HEK293 (cell line): ENCODE data around the gene IL15RA.

Experiments used
- ATF2 ChIP-seq: fragments of 450-650 bp; formaldehyde crosslinking; IDR thresholded peaks from 2 replicates; pipeline ENCODE4 v1.5.1; 2016; ENCODE audit warnings: missing biosample characterization, missing genetic modification characterization, low read depth
- CTCF ChIP-seq: fragments of 450-650 bp; formaldehyde crosslinking; IDR thresholded peaks from 2 replicates; pipeline ENCODE4 v1.5.1; 2016; ENCODE audit warnings: missing biosample characterization, missing genetic modification characterization
- PRDM10 ChIP-seq: fragments of 450-650 bp; formaldehyde crosslinking; IDR thresholded peaks from 2 replicates; pipeline ENCODE4 v1.5.1; 2016; ENCODE audit warnings: missing biosample characterization, missing genetic modification characterization
- PRDM2 ChIP-seq: fragments of 450-650 bp; formaldehyde crosslinking; IDR thresholded peaks from 2 replicates; pipeline ENCODE4 v1.5.1; 2016; ENCODE audit warnings: missing biosample characterization, missing genetic modification characterization, borderline replicate concordance
- REST ChIP-seq: fragments of 450-650 bp; formaldehyde crosslinking; IDR thresholded peaks from 2 replicates; pipeline ENCODE4 v1.5.1; 2016; ENCODE audit warnings: missing biosample characterization, missing genetic modification characterization
- ZBTB10 ChIP-seq: fragments of 450-650 bp; formaldehyde crosslinking; IDR thresholded peaks from 2 replicates; pipeline ENCODE4 v1.5.1; 2016; ENCODE audit warnings: missing biosample characterization, missing genetic modification characterization
- ZNF133 ChIP-seq: fragments of 450-650 bp; formaldehyde crosslinking; IDR thresholded peaks from 2 replicates; pipeline ENCODE4 v1.5.1; 2016; ENCODE audit warnings: missing biosample characterization, missing genetic modification characterization
- ZNF146 ChIP-seq: fragments of 450-650 bp; formaldehyde crosslinking; IDR thresholded peaks from 2 replicates; pipeline ENCODE4 v1.5.1; 2016; ENCODE audit warnings: missing biosample characterization, missing genetic modification characterization
- ZNF488 ChIP-seq: fragments of 450-650 bp; formaldehyde crosslinking; IDR thresholded peaks from 2 replicates; pipeline ENCODE4 v1.5.1; 2016; ENCODE audit warnings: missing biosample characterization, missing genetic modification characterization
- ZNF600 ChIP-seq: fragments of 450-650 bp; formaldehyde crosslinking; IDR thresholded peaks from 2 replicates; pipeline ENCODE4 v1.5.1; 2016; ENCODE audit warnings: missing biosample characterization, missing genetic modification characterization
- ZNF629 ChIP-seq: fragments of 450-650 bp; formaldehyde crosslinking; IDR thresholded peaks from 2 replicates; pipeline ENCODE4 v1.5.1; 2017; ENCODE audit warnings: missing biosample characterization, missing genetic modification characterization
- ZNF830 ChIP-seq: fragments of 450-650 bp; IDR thresholded peaks from 2 replicates; pipeline ENCODE4 v1.5.0; 2018; ENCODE audit warnings: missing biosample characterization, missing genetic modification characterization, low read depth, mild to moderate bottlenecking, moderate library complexity

GRCh38 chr10:5919568-5919967 is 57.8 kb downstream of the IL15RA start:
- TF ChIP-seq ZNF830 (tag by site-specific recombination) (no peak), ZNF488 (no peak), REST (tag by site-specific recombination) (no peak), CTCF (tag by site-specific recombination) (no peak), ZNF629 (tag by site-specific recombination) (no peak), PRDM10 (tag by site-specific recombination) (no peak), ZNF133 (tag by site-specific recombination) (no peak), ZNF146 (no peak), PRDM2 (tag by site-specific recombination) (no peak), ATF2 (tag by site-specific recombination) (no peak), ZBTB10 (tag by site-specific recombination) (no peak), ZNF600 (no peak)
